HG02938 (cell line): Measurements from ENCODE around the gene VEPH1.
A peak's percentile ranks its signal among the peaks of the same experiment; 100 is the strongest.

Experiments
- ATAC-seq: cut with Tn5 transposase; IDR thresholded peaks from one replicate; pipeline ENCODE4 v1.9.1; 2021; ENCODE audit warnings: mild to moderate bottlenecking, moderate library complexity; ENCODE audit not compliant: unreplicated experiment

The VEPH1 gene

DNA sequence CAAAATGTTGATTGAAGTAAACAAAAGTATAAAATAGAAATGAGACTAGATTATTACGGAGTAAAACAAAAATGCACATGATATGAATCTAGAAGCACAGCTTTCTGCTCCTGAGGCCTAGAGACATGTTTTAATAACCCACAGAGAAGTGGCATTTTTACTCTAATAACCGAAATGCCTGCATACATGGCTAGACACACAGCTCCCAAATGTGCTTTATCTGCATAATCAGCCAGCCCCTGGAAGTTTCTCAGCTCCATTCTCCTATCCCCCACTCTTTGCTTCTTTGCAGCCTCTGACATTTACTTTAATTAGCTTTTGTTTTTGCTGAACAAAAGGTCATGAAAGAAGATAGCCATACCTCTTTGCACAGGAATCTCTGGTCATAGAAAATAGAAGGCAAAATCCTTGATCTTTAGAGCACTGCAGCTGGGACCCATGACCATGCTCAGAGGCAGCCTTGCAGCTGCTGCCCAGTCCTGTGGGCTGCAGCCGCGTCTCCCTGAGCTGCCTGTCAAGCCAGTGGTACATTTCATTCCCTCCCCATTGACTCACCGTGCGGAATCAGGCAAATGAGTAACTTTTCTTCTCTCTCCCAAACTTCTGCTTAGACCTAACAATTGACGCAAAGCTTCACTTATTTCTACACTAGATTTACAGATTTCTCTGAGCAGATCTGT is at the start of gene VEPH1:
Gene VEPH1 (minus strand): TSS at position 501 of the 680 bp plus-strand sequence. CDS start 8,067 bp downstream, outside the sequence.
- ATAC-seq = no peak

DNA sequence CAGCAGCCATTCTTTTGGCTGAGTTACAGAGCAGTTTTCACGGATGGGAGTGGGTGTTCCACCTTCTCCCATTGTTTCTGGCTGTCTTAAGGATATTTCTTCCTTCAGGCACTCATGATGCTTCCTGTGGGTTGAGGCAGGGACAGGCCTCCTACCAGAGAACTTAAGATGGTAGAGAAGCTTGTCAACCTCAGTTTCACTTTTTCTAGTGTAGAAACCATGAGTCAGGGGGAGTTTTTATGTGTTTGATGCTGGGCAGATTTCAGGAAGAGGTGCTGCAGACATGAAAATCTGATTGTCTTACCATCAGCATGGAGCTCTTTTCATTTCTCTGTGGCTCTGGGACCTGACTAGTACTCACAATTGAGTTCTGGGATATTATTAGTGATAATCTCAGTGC is 48.7 kb upstream of the VEPH1 start:
- no peak for ATAC-seq

GRCh38 chr3:157549498-157549897 is 46.3 kb upstream of the VEPH1 start:
- ATAC-seq = no peak

DNA sequence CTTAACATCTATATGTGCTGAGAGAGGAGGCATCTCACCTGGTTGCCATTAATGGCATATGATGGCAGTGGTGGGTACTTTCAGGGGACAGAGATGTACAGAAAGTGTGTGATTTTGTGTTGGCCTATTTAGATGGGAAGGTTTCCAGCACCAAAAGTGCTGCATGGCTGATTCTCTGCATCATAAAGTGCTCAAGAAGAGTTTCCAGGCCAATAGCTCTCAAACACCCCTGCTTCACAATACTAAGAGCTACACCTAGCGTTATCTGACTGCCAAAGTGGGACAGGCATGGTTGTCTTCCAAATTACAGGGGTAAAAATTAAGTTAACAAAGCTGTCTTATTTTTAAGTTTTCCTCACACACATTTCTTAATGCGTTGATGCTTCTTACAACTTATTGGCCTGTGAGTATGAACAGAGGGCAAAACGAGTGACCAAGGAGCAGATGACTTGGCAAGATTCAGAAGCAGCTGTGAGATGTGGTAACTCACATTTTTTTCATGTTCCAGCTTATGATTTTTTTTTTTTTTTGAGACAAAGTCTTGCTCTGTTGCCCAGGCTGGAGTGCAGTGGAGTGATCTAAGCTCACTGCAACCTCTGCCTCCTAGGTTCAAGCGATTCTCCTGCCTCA is 41.4 kb upstream of the VEPH1 start:
- ATAC-seq = no peak

GRCh38 chr3:157543501-157544035 is 40.4 kb upstream of the VEPH1 start:
- no peak for ATAC-seq

- no peak for ATAC-seq
Measured at GRCh38 chr3:157542711-157543500, 39.7 kb upstream of the VEPH1 start.

DNA sequence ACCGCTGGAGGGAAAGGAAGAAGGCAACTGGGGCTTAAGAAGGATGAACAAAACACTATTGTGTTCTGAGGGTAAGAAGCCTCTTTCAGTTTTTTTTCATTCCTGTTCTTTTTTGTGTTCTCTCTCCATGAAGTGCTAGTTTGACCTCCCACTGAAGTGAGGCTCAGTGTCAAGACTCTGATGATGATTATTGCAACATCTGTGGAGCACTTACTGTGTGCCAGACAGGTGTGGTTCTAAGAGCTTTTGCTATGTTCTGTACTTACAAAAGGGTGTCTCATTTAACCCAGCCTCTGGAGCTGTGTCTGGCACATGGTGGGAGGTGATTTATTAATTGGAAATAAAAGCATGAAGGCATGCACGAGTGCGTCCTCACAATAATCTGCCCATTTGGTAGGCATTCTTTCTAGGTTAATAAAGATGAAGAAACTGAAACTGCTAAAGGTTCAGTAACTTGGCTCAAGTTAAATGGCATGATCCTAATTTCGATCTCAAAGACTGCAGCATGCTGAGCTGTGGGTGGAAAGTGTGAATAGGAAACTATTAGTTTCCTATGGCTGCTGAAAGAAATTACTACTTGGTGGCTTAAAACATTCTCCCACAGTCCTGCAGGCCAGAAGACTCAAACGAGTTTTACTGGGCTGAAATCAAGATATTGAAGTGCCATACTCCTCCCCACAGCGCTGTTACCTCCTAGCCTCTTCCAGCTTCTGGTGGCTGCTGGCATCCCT is 38.5 kb upstream of the VEPH1 start:
- ATAC-seq = no peak

DNA sequence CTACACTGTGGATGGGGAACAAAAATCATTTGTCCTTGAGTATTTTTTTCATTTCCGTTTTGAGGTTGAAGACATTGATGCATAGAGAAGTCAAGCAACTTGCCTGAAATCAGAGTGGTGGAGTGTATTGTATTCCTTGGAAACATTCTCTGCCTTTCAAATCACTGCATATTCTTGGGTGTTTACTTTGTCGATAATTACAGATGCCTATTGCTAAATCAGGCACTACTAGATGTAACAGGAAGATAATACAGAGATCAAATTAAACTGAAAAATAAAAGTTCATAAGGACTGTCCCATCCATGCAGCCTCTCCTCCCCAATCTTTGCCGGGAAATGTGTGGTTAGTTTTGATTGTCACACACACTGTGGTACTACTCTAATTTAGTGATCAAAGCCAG is 37.4 kb upstream of the VEPH1 start:
- ATAC-seq = no peak

GRCh38 chr3:157535667-157536066 is 32.5 kb upstream of the VEPH1 start:
- no peak for ATAC-seq

DNA sequence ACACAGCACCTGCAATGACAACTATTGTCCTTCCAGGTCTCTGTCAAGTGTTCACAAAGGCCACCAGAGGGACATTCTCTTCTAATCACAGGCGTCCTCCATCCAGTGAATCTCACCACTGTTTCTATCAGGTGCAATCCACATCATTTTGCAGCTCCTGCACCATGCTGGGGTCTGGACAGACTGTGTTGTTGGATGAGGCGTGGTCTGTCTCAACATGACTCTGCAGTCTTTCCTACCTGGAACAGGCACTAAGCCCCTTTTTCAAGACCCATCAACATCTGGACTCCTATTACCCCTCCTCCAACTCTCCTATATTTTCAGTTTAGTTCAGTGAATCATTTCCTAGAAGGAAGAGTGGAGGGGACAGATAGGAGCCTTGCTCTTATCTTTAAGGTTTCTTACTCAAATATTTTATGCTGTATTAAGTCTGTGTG is 31.5 kb upstream of the VEPH1 start:
- ATAC-seq = no peak

GRCh38 chr3:157533298-157534070 is 30.3 kb upstream of the VEPH1 start:
- no peak for ATAC-seq

DNA sequence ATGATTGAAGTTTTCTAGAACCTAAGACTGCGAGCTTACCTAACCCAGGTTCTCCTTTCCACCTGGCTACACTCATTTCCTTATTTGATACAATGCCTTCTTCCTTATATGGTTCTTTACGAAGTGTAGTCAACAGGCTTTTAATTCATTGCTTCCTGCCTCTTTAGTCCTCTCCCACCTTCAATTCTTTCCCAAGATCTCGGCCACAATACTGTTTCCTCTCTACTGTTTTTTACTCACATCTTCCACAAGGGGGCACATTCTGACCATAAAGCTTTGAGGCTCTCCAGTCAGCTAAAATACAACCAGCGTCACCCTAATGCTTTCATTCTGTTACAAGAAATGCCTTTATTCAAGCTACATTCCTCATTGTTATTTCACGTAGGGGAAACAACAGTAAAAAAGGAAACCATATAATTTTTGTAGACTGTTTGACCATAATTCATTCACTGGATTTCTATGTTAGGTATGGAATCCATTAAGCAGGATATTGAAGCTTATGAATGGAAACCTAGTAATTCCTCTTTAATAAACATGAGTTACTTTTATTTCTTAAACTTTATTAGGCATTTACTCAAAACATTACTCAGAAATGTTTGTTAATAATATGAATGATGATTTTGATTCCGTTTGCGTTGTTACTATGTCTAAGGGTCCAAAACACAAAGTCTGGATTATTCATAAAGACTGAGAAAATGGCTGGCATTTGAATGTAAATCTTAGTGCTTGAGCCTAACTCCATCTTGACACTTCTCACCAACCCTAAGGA is 29.5 kb upstream of the VEPH1 start:
- peak; percentile 95 for ATAC-seq

GRCh38 chr3:157531771-157532170 is 28.6 kb upstream of the VEPH1 start:
- ATAC-seq = peak; percentile 6

GRCh38 chr3:157531301-157531660 is 28.1 kb upstream of the VEPH1 start:
- ATAC-seq = no peak

DNA sequence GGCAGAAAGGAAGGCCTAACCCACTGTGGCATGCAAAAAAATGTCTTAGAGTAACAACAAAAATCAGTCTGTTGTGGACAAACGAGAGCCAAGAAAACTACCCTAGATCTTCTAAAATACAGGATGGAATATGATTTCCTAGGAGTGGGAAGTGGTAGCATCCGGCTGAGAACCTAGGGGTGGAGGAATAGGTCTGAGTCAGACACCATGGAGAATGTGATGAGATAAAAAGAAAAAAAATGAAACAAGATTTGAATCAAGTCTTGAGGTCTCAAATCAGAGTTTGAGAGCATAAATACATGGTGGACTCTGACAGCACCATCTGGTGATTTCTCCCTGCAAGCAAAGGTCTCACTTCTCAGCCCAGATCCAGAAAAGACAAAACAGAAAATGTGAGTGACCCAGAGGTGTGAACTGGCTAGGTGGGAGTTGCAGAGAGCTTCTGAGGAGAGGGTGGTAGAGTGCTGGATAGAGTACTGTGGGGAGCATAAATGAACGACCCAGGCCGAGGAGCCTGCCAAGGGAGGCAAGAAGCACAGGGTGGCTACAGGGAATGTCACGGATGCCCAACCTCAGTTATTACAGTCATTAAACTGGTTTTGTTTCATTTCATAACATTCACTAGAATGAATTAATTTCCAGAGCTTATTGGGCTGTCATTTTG is 27.6 kb upstream of the VEPH1 start:
- ATAC-seq = no peak

DNA sequence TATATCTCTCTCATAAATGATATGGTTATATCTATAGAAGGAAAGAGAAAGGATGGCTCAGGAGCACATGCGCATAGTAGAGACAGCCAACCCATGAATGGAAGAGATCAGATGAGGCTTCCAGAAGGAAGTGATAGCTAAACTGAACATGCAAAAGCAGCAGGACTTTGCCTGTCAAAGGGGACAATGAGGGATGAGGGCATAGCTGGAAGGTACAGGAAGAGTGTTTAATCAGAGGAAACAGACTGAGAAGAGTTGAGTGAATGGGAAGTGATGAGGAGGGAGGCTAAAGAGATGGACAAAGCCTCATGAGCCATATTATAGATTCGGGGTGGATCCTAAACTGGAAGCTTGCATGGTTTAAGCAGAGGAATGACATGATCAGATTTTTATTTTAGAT is 26.5 kb upstream of the VEPH1 start:
- ATAC-seq = no peak

DNA sequence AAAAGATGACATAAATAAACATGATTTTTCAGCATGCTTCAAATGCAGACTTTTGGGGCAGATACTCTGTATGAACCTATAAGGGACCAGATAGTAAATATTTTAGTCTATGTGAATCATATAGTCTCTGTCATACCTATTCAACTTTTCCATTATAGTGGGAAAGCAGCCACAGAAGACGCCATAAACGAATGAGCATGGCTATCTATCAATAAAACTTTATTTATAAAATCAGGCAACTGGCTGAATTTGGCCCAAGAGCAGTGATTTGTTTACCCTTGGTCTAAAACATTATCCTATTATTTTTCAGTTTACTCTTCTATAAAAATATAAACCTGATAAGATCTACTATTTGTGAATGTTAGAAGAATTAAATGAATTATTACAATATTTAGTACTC is 25.9 kb upstream of the VEPH1 start:
- no peak for ATAC-seq

DNA sequence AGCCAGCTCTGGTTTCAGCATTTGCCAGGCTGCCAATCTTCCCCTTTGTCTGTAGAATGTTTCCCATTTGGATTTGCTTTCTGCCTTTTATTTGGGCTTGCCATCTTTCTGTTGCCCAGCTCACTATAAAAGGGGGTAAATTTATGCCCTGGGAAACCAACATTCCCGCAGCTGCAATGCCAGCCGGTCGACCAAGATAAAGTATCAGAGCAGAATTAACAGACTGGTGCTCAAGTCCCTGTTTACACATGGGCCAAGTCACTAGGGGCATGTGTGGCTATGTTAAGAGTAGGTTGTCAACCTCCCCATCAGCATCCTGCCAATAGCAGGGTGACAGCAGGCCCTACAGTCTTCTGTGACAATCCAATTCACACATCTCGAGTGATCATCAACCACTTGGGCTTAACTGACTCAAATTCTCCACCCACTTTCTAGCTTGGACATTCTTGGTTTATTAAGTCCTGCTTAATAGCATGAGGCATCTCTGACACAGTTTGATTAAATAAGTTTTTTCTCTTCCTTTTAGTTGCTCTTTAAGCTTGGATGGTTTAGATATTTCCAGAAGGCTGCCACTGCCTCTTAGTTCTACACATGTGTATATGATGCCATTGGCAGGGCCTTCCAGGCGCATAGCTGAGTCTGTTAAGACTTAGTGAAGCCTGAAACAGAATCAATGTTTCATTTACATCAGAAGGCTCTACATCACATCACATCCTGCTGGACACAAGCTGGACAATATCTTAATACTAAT is 24.1 kb upstream of the VEPH1 start:
- no peak for ATAC-seq
